Kidney epithelial cell (primary cell): ENCODE results near the gene UGT1A1. TPM values are rescaled to one million over a fixed set of nuclear protein-coding genes. Genes with fewer than 3 reads are reported as not detected.

Source experiments
- DNase-seq: peaks from one replicate; pipeline ENCODE4 v3.0.0-alpha.2; 2010; ENCODE audit warnings: low read depth
- H3K27me3 ChIP-seq: 2 replicates; pipeline ENCODE4 v1.6.0; 2011; ENCODE audit warnings: low read length; ENCODE audit not compliant: control insufficient read depth, insufficient read depth
- H3K36me3 ChIP-seq: 2 replicates; pipeline ENCODE4 v1.5.1; 2011; ENCODE audit warnings: low read length; ENCODE audit not compliant: control insufficient read depth, insufficient read depth
- H3K4me3 ChIP-seq: 2 replicates; pipeline ENCODE4 v1.5.1; 2011; ENCODE audit warnings: low read depth, mild to moderate bottlenecking, control low read depth, low read length
- total RNA-seq: library from RNA; depleted of rRNA; stranded (reverse); fragments of >200 nt; gene quantifications from 2 replicates; pipeline ENCODE4 v1.2.3, GENCODE V29; 2015
- TF ChIP-seq, protein P1 (sequence below): IDR thresholded peaks from 2 replicates; pipeline ENCODE4 v1.5.1; 2011; ENCODE audit warnings: mild to moderate bottlenecking, moderate library complexity, low read length, control low read depth, inconsistent platforms; ENCODE audit not compliant: insufficient read depth, poor library complexity, severe bottlenecking

UGT1A1 gene
- total RNA-seq, 1 donor from 2014 or later = not detected

- peaks cover 2% of the 10 kb centered on the region for H3K27me3 ChIP-seq
- no peak overlapping the region for H3K4me3 ChIP-seq
- TF ChIP-seq, protein P1, sequence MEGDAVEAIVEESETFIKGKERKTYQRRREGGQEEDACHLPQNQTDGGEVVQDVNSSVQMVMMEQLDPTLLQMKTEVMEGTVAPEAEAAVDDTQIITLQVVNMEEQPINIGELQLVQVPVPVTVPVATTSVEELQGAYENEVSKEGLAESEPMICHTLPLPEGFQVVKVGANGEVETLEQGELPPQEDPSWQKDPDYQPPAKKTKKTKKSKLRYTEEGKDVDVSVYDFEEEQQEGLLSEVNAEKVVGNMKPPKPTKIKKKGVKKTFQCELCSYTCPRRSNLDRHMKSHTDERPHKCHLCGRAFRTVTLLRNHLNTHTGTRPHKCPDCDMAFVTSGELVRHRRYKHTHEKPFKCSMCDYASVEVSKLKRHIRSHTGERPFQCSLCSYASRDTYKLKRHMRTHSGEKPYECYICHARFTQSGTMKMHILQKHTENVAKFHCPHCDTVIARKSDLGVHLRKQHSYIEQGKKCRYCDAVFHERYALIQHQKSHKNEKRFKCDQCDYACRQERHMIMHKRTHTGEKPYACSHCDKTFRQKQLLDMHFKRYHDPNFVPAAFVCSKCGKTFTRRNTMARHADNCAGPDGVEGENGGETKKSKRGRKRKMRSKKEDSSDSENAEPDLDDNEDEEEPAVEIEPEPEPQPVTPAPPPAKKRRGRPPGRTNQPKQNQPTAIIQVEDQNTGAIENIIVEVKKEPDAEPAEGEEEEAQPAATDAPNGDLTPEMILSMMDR = no peak
- no peaks in the 10 kb centered on the region for H3K36me3 ChIP-seq
- DNase-seq = no peak
Measured at GRCh38 chr2:233801357-233802131, 41.5 kb downstream of the UGT1A1 start.

DNA sequence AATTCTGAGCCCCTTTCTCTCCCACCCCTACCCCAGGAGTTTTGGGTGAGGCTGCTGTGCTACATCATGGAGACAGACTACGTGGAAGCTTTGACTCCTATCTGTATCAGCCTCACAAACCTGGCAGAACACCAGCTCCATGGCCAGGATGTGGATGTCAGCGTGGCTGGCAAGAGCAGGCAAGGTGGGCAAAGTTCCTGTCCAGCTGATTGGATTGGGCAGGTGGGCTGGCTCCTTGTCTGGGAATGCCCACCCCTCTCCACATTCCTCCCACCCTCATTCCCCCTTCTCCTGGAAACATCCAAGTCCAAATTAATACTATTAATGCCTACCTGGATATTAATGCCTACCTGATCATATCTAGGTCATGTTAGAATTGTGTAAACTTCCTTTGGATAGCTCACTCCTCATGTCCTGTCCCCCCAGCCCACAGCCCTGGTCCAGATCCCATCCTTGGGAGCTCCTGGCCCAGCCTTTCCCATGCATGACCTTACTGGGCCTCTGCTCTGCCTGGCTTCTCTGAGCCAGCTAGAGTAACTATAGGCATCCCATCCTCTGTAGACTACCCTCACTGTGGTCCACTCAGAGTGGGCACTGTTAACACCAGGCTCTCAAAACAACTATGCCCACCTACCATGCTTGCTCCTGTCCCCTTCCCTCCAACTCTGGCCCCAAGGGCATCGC is 42.2 kb downstream of the UGT1A1 start:
- Histone ChIP-seq H3K27me3 (peaks cover 2% of the 10 kb centered on the region), H3K36me3 (no peaks in the 10 kb centered on the region), H3K4me3 (no peak overlapping the region)
- DNase-seq = no peak
- TF ChIP-seq, protein P1 = no peak

DNA sequence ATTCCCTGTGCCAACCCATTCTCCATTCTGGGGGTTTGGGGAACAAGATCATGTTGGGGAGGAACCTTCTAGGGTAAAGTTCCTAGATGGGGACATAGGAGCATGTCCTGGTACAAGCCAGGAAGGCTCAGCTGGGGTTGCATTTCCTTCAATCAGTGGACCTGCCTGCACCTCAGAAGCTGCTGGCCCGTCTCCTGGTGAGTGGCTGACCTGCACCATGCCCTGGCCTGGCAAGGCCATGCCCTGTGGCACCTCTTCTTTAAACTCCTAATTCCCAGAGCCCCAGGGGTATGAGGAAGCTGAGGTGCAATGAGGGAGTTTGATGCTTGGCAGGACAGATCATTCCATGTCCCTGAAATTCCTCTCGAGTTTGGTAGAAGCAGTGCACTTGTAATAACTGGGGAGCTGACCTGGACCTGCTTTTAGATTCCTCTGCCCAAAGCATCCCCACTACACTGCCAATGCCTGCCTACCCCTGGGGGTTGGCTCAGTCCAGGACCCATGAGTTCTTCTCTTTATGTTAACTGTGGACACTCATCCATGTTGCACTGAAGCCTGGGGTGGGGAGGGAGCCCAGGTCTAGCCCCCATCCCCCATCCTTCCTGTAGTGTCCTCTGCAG is 43.3 kb downstream of the UGT1A1 start:
- TF ChIP-seq, protein P1 = no peak

DNA sequence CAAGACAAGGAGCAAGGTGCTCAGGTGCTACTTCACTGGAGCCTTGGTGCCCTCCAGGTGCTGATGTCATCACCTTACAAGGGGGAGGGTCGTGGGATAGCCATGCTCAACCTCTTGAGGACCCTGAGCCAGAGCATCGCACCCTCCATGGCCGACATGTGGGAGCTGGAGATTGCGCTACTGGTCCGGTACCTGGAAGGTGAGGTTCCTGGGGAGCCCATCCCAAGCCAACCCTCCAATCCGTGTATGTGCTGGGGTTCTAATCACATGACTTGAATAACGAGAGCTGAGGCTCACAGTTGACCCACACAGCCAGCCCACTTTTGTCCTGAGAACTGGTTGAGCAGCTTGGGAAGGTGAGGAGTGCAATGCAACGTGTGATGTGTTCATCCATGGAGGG is 43.9 kb downstream of the UGT1A1 start:
- TF ChIP-seq, protein P1 = no peak
- Histone ChIP-seq H3K27me3 (peaks cover 2% of the 10 kb centered on the region), H3K4me3 (no peak overlapping the region), H3K36me3 (no peaks in the 10 kb centered on the region)
- no peak for DNase-seq

More for the DNA sequence above, 43.3 kb downstream of the UGT1A1 start:
- no peaks in the 10 kb centered on the region for H3K36me3 ChIP-seq
- peaks cover 2% of the 10 kb centered on the region for H3K27me3 ChIP-seq
- H3K4me3 ChIP-seq = no peak overlapping the region
- DNase-seq = no peak

DNA sequence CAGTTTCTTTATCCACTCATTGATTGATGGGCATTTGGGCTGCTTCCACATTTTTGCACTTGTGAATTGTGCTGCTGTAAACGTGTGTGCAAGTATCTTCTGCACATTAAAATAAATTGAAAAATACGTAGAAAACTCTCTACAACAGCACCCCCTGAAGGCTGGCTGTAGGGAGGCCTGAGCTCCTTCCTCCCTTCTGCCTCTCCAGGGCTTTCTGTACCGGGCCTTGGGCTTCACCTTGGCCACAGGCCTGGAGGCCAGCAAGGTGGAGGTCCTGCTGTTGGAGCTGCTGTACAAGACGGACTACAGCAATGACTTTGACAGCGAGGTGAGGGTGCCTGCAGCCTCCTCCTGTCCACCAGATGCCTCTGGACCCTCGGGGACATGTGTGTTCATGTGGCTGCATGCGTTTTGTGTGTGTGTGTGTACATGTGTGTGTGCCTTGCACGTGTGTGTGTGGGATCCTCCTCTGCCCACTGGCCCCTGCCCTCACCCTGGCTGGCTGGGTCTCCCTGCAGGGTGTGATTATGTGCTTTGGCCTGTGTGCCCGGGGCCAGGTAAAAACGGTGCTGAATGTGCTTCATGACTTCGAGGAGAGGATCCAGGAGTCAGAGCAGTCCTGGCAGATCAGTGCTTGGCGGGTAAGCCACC is 47.3 kb downstream of the UGT1A1 start:
- DNase-seq = no peak
- TF ChIP-seq, protein P1 = no peak
- Histone ChIP-seq H3K4me3 (no peak overlapping the region), H3K27me3 (peaks cover 2% of the 10 kb centered on the region), H3K36me3 (no peaks in the 10 kb centered on the region)
